Uterus (tissue), 4 donors: Measurements from ENCODE around the gene SLC66A1. TPM values are rescaled to one million over a fixed set of nuclear protein-coding genes. Genes with fewer than 3 reads are reported as not detected.

Experiments
- DNase-seq, 2 donors: peaks; one replicate each; pipeline ENCODE4 v3.0.0-alpha.2; 2019 to 2020
- H3K27ac ChIP-seq, 2 donors: fragments of 200-600 bp; sonication (generic); 1 replicate in 1 of 2; 2 replicates in 1 of 2; pipeline ENCODE4 v1.5.1; 2016 to 2018
- H3K27me3 ChIP-seq, 2 donors: fragments of 200-600 bp; sonication (generic); one replicate each; pipeline ENCODE4 v1.5.1; 2018 to 2019; ENCODE audit warnings: control low read depth in 1 of 2
- H3K36me3 ChIP-seq, 2 donors: fragments of 200-600 bp; sonication (generic); one replicate each; pipeline ENCODE4 v1.5.1; 2019; ENCODE audit warnings: control low read depth in 1 of 2
- H3K4me1 ChIP-seq, 2 donors: fragments of 200-600 bp; sonication (generic); one replicate each; pipeline ENCODE4 v1.5.1; 2018 to 2019; ENCODE audit warnings: control low read depth in 1 of 2
- H3K4me3 ChIP-seq, 2 donors: fragments of 200-600 bp; sonication (generic); 1 replicate in 1 of 2; 2 replicates in 1 of 2; pipeline ENCODE4 v1.5.1; 2018 to 2019; ENCODE audit warnings: mild to moderate bottlenecking in 1 of 2
- H3K9me3 ChIP-seq, 2 donors: fragments of 200-600 bp; sonication (generic); one replicate each; pipeline ENCODE4 v1.5.1; 2019; ENCODE audit warnings: control low read depth in 1 of 2
- POLR2A ChIP-seq, 2 donors: fragments of 450-650 bp; IDR thresholded peaks; one replicate each; pipeline ENCODE4 v1.6.1; 2016; ENCODE audit warnings: antibody characterized with exemption in 2 of 2, mild to moderate bottlenecking in 1 of 2, moderate library complexity in 1 of 2
- intact Hi-C: fragments of 100-400 bp; cut with DNase I; formaldehyde crosslinking; loops from one replicate; pipeline ENCODE4 v1.15.1; 2023; ENCODE audit warnings: low total_unique reads
- total RNA-seq, 4 donors: library from RNA; depleted of rRNA in 3 of 4; stranded (reverse); fragments of >200 nt in 3 of 4; gene quantifications; one replicate each; pipeline versions ENCODE4 v1.1.0 to v1.2.4, GENCODE V29; 2014 to 2023
- TF ChIP-seq, protein P1 (sequence below), 4 experiments: fragments of 200-600 bp in 2 of 4; fragments of 450-650 bp in 2 of 4; sonication (generic) in 2 of 4; IDR thresholded peaks; one replicate each; pipeline ENCODE4 v1.5.1; 2016 to 2019; ENCODE audit warnings: antibody characterized with exemption in 4 of 4, mild to moderate bottlenecking in 2 of 4, moderate library complexity in 1 of 4
- donor health status: DM: yes; HTN: yes; CAD: no.

Gene SLC66A1
- total RNA-seq, 4 donors from 2014 or later = 0.88 to 18.1 (median 8.2) TPM

GRCh38 chr1:19307794-19308508 lies 4.2 kb upstream of the SLC66A1 start:
- Histone ChIP-seq H3K36me3 (no peaks in the 10 kb centered on the region), H3K27ac (no peak overlapping the region), H3K4me1 (peaks cover 0 to 9% of the 10 kb centered on the region in 2 donors), H3K4me3 (no peak overlapping the region), H3K9me3 (no peaks in the 10 kb centered on the region), H3K27me3 (no peaks in the 10 kb centered on the region)
- no peak for DNase-seq
- TF ChIP-seq, protein P1, sequence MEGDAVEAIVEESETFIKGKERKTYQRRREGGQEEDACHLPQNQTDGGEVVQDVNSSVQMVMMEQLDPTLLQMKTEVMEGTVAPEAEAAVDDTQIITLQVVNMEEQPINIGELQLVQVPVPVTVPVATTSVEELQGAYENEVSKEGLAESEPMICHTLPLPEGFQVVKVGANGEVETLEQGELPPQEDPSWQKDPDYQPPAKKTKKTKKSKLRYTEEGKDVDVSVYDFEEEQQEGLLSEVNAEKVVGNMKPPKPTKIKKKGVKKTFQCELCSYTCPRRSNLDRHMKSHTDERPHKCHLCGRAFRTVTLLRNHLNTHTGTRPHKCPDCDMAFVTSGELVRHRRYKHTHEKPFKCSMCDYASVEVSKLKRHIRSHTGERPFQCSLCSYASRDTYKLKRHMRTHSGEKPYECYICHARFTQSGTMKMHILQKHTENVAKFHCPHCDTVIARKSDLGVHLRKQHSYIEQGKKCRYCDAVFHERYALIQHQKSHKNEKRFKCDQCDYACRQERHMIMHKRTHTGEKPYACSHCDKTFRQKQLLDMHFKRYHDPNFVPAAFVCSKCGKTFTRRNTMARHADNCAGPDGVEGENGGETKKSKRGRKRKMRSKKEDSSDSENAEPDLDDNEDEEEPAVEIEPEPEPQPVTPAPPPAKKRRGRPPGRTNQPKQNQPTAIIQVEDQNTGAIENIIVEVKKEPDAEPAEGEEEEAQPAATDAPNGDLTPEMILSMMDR (IDR thresholded peaks at IDR 0.05) = no peak
- TF ChIP-seq POLR2A (IDR thresholded peaks at IDR 0.05) = no peak
- intact Hi-C loops = no loop called here

GRCh38 chr1:19308509-19308907 lies 3.6 kb upstream of the SLC66A1 start:
- DNase-seq = no peak
- Histone ChIP-seq H3K4me1 (peaks cover 5 to 13% of the 10 kb centered on the region in 2 donors), H3K36me3 (no peaks in the 10 kb centered on the region), H3K9me3 (no peaks in the 10 kb centered on the region), H3K27ac (no peak overlapping the region), H3K27me3 (no peaks in the 10 kb centered on the region), H3K4me3 (no peak overlapping the region)
- TF ChIP-seq, protein P1 (IDR thresholded peaks at IDR 0.05) = no peak
- no peak for TF ChIP-seq POLR2A (IDR thresholded peaks at IDR 0.05)
- intact Hi-C loops = no loop called here

- Histone ChIP-seq H3K4me1 (peaks cover 5 to 13% of the 10 kb centered on the region in 2 donors), H3K9me3 (no peaks in the 10 kb centered on the region), H3K27me3 (no peaks in the 10 kb centered on the region), H3K36me3 (no peaks in the 10 kb centered on the region), H3K4me3 (no peak overlapping the region), H3K27ac (no peak overlapping the region)
- DNase-seq = no peak
- TF ChIP-seq, protein P1 (IDR thresholded peaks at IDR 0.05) = no peak
- TF ChIP-seq POLR2A (IDR thresholded peaks at IDR 0.05) = no peak
- intact Hi-C loops = no loop called here
Measured at GRCh38 chr1:19309123-19309813, 2.9 kb upstream of the SLC66A1 start.

- H3K27me3 ChIP-seq = no peaks in the 10 kb centered on the region
- H3K27ac ChIP-seq = no peak overlapping the region
- H3K9me3 ChIP-seq = no peaks in the 10 kb centered on the region
- no peak overlapping the region for H3K4me3 ChIP-seq
- DNase-seq = no peak
- peaks cover 5 to 13% of the 10 kb centered on the region in 2 donors for H3K4me1 ChIP-seq
- intact Hi-C loops = no loop called here
- no peaks in the 10 kb centered on the region for H3K36me3 ChIP-seq
- TF ChIP-seq, protein P1 (IDR thresholded peaks at IDR 0.05) = no peak
- no peak for TF ChIP-seq POLR2A (IDR thresholded peaks at IDR 0.05)
Measured at GRCh38 chr1:19310061-19310460, 2.1 kb upstream of the SLC66A1 start.
